GM18858 (cell line): Measurements from ENCODE around the gene SBNO2.
A peak's percentile ranks its signal among the peaks of the same experiment; 100 is the strongest.
"Not testable (repeated sequence)": the region's sequence is repeated elsewhere in the genome, so short reads cannot be mapped to it uniquely, and the experiment has no call there.

Experiments used
- ATAC-seq: cut with Tn5 transposase; IDR thresholded peaks from one replicate; pipeline ENCODE4 v1.9.1; 2021; ENCODE audit not compliant: unreplicated experiment

Gene SBNO2

DNA sequence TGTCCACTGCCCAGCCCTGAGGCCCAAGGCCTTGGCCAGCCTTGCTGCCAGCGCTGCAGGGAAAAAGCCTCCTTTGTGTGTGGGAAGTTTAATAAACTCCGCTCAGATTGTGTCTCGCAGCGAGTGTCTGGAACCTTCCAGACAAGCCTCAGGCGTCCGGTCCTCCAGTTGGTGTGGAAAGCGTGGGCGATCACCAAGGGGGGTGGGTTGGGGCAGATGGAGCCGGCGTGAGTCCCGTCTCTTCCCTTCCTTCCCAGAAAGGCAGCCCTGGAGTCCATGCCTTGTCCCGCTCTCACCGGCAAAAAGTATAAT, 36.1 kb upstream of the SBNO2 start:
- no peak for ATAC-seq

DNA sequence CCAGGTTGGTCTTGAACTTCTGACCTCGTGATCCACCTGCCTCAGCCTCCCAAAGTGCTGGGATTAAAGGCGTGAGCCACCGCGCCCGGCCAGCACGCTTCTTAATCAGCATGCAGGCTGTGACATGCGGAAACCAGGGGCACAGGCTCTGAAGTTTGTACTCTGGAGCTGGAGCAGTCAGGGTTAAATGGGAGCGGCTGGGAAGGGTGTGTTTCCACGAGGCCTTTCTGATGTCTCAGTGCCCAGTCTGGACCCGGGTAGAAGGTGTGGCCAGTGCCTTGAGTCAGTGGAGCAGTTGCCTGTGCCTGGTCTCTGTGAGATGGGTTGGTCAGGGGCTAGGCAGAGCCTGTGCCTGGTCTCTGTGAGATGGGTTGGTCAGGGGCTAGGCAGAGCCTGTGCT, 34.8 kb upstream of the SBNO2 start:
- not testable (repeated sequence) for ATAC-seq

DNA sequence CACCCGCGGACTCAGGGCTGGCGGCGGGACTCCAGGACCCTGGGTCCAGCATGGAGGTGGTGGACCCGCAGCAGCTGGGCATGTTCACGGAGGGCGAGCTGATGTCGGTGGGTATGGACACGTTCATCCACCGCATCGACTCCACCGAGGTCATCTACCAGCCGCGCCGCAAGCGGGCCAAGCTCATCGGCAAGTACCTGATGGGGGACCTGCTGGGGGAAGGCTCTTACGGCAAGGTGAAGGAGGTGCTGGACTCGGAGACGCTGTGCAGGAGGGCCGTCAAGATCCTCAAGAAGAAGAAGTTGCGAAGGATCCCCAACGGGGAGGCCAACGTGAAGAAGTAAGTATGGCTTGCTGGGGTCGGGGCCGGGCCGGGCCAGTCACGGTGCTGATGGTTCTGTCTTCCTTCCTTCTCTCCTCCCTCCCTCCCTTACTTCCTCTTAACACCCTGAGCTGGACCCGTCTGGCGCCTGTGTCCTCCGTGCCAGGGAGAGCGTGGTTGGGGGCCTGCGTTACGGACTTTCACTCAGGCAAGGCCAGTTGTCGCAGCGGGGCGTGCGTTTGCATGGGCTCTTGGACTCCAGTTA, 32.9 kb upstream of the SBNO2 start:
- ATAC-seq, result no peak

DNA sequence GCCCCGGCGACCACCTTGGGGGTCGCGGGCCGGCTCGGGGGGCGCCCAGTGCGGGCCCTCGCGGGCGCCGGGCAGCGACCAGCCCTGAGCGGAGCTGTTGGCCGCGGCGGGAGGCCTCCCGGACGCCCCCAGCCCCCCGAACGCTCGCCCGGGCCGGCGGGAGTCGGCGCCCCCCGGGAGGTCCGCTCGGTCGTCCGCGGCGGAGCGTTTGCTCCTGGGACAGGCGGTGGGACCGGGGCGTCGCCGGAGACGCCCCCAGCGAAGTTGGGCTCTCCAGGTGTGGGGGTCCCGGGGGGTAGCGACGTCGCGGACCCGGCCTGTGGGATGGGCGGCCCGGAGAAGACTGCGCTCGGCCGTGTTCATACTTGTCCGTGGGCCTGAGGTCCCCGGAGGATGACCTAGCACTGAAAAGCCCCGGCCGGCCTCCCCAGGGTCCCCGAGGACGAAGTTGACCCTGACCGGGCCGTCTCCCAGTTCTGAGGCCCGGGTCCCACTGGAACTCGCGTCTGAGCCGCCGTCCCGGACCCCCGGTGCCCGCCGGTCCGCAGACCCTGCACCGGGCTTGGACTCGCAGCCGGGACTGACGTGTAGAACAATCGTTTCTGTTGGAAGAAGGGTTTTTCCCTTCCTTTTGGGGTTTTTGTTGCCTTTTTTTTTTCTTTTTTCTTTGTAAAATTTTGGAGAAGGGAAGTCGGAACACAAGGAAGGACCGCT, 32.2 kb upstream of the SBNO2 start:
- no peak for ATAC-seq

DNA sequence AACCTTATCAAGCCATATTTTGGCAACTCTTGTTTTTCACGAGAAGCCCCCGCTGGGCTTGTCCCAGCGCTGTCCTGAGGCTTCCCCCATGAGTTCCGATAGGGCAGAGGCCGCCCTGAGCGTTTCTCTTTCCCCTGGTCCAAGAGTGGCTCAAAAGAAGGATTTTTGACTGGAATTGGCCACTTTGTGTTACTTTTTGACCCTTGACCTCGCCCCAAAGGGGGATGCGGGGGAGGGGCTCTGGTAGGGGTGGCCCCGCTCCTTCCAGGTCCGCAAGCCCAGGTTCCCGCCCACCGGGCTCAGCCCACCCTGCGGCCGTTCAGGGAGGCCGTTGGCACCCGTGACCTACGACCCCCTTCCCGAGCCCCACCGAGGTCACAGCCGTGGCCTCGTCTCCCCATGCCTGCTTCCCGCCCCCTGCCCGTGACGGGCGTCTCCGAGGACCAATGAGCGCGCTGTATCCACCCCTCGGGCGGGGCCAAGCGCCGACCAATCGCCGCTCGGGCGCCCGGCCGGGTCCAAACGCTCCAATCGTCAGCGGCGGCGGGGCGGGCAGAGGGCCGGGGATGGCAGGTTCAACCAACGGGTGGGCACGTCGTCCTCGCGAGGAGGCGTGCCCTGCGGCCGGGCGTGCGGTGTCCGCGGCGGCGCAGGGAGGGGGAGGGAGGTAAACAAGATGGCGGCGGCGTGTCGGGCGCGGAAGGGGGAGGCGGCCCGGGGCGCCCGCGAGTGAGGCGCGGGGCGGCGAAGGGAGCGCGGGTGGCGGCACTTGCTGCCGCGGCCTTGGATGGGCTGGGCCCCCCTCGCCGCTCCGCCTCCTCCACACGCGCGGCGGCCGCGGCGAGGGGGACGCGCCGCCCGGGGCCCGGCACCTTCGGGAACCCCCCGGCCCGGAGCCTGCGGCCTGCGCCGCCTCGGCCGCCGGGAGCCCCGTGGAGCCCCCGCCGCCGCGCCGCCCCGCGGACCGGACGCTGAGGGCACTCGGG, 31.3 kb upstream of the SBNO2 start, which contains the start of gene STK11:
TSS of gene STK11 (plus strand) at position 665 of the 986 bp plus-strand sequence. CDS start 1,136 bp downstream, outside the sequence.
- ATAC-seq, result peak; percentile 69

DNA sequence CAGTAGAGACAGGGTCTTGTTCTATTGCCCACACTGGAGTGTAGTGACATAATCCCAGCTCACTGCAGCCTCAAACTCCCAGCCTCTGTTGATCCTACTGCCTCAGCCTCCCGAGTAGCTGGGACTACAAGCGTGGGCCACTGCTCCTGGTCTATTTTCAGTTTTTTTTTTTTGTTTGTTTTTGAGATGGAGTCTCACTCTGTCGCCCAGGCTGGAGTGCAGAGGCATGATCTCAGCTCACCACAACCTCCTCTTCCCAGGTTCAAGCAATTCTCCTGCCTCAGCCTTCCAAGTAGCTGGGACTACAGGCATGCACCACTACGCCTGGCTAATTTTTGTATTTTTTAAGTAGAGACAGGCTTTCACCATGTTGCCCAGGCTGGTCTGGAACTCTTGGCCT, 26.5 kb upstream of the SBNO2 start:
- ATAC-seq, result not testable (repeated sequence)

DNA sequence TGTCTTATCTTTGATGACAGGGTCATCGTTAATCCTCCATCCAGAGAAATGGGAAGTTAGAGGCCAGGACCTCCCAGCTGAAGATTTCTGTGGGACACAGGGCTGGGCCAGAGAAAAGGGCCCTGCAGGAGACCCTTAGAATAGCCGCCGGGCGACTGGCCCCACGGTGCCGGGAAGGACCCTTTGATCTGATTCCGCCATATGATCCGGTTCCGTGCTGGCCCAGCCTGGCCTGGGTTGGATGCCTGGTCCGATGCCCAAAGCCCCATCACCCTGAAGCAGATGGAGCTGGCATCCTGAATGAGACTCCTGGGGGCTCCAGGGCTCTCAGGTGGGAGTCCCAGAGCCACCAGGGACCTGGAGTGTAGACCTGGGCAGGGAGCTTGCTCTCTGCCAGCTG, 25.5 kb upstream of the SBNO2 start:
- ATAC-seq, result no peak

DNA sequence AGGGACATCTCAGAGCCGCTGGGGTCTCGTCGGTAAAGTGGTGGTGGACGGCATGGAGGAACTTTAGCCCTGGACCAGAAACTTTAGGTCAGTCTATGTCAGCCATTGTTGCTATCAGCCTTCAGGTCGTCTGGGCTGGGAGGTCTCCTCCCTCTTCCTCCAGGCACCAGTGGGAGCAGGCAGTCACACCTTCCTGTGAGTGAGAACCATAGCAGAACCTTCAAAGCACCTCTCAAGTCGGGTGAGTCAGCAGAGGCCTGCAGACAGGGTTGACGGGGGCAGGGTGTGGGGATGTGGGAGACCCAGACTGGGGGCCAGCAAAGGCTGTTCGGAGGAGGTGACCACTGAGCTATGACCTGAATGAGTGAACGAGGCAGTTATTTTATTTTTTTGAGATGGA, 15.4 kb upstream of the SBNO2 start:
- no peak for ATAC-seq

DNA sequence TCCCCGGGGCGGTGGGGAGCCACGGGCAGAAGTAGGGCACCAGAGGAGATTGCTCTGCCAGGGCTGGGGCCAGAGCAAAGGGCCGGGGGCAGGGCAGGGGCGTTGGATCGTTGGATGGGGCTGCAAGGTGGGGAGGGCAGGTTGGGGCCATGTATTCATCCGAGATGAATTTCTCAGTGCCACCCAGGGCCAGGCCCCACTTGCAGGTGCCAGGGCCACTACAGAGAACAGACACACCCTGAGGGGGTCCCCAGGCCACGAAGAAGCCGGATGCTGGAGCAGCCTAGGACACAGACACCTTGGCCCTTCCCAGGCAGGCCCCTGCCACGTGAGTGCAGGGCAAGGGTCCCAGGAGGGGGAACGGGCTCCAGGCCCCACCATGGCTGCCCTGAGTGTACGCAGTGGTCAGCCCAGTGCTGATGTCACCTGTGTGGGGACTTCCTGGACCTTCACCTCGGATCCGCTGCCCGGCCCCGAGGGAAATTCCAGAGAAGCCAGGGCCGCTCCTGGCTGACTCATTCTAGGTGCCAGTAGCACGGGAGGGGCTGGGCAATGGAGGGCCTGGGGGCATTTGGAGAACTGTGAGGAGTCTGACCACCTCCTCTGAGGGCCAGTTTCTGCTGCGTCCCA, 9.6 kb upstream of the SBNO2 start:
- no peak for ATAC-seq

DNA sequence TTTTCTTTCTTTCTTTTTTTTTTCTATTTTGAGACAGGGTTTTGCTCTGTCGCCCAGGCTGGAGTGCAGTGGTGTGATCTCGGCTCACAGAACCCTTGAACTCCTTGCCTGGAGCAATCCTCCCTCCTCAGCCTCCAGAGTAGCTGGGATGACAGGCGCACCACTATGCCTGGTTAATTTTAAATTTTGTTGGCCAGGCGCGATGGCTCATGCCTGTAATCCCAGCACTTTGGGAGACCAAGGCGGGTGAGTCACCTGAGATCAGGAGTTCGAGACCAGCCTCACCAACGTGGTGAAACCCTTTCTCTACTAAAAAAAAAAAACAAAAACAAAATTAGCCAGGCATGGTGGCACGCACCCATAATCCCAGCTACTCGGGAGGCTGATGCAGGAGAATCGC, 8.7 kb upstream of the SBNO2 start:
- no peak for ATAC-seq

DNA sequence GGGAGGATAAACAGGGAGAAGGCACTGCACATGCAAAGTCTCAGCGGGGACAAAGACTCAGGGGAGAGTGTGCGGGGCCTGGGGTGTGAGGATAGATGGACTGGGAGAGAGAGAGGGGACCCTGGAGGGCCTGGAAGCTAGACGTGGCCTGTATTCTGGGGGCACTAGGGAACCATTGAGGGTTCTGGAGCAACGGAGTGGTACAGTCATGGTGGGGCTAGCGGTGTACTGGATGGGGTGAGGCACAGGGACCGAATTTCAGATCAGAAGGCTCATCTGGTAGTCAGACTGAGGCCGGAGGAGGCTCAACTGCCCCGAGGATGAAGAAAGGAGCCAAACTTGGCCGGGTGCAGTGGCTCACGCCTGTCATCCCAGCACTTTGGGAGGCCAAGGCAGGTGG, 8.0 kb upstream of the SBNO2 start:
- ATAC-seq, result no peak

DNA sequence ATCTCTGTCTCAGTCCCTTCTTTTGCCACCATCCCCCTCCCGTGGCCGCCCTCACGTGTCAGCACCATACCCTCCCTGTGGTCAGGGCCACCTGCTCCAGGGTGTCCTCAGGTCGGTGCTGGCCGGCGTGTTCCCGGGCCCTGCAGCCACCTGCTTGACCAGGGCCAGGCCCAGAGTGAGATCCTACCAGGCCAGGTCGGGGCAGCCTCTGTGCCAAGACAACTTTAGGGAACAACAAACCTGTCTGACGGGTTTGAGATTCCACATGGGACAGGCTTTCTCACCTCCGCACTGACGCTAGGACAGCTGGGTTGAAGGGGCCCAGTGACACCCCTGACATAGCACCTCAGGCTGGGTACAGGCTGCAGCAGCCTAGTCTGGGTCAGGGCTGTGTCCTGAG, 7.5 kb upstream of the SBNO2 start:
- ATAC-seq, result no peak

DNA sequence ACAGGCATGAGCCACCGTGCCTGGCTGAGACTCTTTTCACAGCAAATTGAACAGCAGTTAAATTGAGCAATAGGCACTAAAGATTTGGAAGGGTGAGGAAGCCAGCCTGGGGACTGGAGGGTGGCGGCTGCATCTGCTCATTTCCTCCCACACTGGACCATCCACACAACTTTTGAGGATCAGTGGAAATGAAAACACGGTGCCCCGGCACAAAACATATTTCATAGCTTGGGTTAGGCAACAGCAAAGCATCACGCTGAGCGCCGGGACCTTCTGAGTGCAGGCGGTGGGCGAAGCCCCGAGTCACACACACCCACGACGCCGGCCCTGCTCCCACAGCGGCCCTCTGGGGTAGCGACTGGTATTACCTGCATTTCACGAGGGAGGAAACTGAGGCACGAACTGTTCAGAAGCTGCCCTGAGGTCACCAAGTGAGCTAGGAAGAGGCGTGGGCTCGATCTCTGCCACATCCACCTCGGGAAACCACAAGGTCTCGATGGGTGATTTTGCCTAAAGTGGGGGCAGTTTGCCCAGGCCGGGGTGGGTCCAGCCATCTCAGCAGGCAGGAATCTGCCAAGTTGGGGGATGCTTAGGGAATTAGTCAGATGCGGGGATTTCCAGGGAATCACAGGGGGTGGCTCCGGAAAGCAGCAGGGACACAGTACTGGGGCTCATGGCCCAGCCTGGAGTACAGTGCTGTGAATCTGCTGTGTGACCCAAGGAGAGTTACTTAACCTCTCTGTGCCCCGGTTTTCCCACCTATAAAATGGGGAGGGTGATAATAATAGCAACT, 3.5 kb upstream of the SBNO2 start:
- no peak for ATAC-seq

DNA sequence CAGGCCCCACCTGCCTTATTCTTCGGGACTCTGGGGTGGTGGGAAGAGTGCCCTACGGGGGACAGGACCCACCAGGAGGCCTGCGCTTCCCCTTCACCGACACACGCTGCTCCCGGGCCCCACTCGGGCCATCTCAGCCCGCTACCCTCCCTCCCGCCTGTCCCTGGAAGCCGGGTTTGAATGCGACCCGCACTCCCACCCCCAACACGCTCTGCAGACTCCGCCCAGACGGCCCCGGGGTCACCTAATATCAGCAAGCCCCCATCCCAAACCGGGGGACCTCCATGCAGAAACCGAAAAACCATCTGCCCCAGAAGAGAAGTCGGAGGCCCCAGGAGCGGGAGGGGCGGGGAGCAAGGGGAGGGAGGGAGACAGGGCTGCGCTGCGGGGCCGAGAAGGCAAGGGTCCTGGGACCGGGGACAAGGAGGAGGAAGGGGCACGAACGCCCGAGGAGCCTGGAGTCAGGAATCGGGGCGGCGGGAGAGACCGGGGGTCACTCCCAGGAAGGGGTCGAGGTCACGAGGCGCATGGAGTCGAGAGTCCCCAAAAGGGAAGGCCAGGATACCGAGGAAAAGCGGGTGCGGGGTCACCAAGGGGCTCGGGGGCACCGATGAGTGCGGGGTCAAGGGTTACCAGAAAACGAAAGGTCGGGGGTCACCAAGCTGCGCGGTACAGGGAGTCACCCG, 766 bp downstream of the SBNO2 start:
- no peak for ATAC-seq

DNA sequence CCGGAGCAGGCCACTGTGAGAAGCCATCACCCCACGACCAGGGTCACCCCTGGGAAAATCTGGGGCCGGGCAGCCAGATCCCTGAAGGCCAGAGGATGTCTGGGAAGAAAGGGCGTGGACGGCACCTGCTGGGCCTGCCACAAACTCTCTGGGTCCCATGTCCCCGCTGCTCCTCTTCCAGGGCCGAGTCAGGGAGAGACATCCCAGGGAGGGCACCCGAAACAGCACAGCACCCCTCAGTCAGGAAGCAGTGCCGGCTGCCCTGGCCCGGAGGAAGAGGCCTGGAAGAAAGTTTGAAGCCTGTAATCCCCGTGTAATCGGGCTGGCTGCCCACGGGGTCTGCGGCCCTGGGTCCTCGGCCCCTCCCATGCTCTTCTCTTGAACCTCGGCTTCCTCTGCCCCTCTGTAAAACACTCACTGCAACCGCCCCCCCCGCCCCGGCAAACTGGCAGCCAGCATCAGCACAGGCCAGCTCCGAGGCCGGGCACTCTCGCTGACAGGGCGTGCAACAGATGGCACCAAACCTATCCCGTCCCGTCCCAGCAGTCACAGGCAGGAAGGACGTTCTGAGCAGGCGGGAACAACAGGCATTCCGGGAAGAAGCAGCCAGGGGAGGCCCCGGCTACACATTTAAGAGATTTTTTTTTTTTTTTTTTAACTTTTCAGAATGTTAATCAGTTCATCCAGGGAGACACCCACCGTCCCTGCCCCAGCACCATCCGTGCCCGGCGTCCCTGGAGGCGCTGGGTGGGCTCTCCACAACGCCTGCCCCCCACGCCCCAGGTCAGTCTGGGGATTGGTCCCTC, 1.5 kb downstream of the SBNO2 start:
- ATAC-seq, result no peak

DNA sequence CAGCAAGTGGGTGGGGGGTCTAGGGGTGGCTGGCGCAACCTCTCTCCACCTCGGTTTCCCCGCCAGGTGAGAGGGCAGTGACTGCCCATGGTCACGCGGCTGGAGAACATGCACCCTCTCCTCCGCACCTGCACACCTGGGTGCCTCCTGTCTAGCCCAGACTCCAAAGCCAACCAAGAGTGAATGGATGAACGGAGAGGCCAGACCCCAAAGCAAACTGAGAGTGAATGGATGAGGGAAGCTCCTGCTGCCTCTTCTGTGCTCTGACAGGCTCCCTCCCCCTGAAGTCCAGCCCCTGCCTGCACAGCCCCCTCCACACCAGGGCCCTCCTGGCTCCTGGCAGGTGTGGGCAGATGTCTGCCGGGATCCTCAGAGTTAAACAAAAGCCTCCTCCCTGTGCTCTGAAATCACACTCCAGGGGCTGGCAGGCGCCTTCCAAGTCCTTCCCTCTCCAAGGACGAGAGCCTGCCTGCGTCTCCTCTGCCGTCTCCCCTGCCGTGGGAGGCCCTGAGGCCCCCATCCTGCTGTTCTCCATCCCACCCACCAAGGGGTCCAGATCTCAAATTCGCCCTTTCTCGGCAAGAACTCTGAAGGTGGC, 2.2 kb downstream of the SBNO2 start:
- ATAC-seq, result no peak

DNA sequence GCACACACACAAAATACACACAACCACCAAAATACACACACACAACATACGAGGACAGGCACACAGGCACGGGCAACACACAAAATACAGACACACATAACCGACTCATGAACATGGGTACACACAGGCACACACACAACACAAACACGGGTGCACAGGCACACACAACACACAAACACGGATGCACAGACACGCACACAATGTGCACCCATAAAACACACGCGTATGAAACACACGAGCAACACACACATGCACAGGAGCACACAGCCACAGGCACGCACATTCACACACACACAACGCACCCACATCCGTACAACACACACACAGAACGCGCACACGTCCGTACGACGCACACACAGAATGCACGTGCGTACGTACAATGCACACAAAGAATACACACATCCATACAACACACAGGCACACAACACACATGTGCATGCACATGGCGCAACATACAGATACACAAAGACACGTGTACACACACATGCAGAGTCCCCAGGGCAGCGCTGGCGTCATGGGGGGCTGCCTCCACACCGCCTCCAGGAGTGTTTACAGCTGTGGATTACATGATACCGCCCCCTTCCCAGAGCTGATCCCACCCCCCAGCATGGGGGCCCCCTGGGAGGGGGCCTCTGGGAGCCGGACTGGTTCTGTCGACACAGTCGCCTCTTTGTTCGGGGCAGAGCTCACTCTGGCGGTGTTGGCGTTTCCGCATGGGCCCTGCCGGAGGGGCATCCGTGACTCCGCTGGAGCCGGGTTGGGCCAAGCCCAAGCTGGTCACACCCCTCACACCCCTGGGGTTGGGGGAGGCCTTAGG, 2.9 kb downstream of the SBNO2 start:
- no peak for ATAC-seq
